EH (cell line): ENCODE data around the gene FAM228A.

Experiments
- DNase-seq: peaks from one replicate; pipeline ENCODE4 v3.0.0-alpha.2; 2015; ENCODE audit warnings: low read depth

FAM228A gene

GRCh38 chr2:24225499-24226242 is 50.8 kb downstream of the FAM228A start:
- DNase-seq, result no peak

- peak; percentile 7 for DNase-seq
Observed at GRCh38 chr2:24228470-24228869, 53.6 kb downstream of the FAM228A start.

- DNase-seq, result peak; percentile 56
Observed at GRCh38 chr2:24231461-24231881, 56.6 kb downstream of the FAM228A start.

- DNase-seq, result peak; percentile 8
Observed at GRCh38 chr2:24233321-24233720, 58.5 kb downstream of the FAM228A start.

- no peak for DNase-seq
Observed at GRCh38 chr2:24237313-24237712, 62.5 kb downstream of the FAM228A start.

GRCh38 chr2:24238158-24238557 is 63.3 kb downstream of the FAM228A start:
- DNase-seq, result no peak

GRCh38 chr2:24239553-24239952 is 64.7 kb downstream of the FAM228A start:
- DNase-seq, result no peak
